NAMALWA (cell line): ENCODE measurements around the gene ZNF12.
"Not testable (repeated sequence)": the region's sequence is repeated elsewhere in the genome, so short reads cannot be mapped to it uniquely, and the experiment has no call there.

ENCODE experiments used
- DNase-seq: peaks from one replicate; pipeline ENCODE4 v3.0.0-alpha.2; 2015; ENCODE audit warnings: low spot score

ZNF12 gene

DNA sequence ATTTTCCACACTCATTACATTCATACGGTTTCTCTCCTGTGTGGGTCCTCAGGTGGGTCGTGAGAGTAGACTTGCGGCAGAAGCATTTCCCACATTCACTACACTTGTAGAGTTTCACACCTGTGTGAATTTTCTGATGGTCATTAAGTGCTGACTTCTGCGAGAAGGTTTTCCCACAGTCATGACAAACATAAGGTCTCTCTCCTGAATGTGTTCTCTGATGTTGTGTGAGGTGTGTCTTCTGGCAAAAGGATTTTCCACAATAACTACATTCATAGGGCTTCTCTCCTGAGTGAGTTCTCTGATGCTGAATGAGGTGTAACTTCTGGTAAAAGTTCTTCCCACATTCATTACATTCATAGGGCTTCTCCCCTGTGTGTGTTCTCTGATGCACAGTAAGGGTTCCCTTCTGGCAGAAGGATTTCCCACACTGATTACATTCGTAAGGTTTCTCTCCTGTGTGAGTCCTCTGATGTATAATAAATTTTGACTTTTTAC, 15.1 kb downstream of the ZNF12 start:
- peak; percentile 43 for DNase-seq

GRCh38 chr7:6691103-6691502, 15.6 kb downstream of the ZNF12 start:
- peak; percentile 28 for DNase-seq

GRCh38 chr7:6680146-6680545, 26.6 kb downstream of the ZNF12 start:
- DNase-seq = no peak

- peak; percentile 33 for DNase-seq
Measured at GRCh38 chr7:6675807-6676405, 30.8 kb downstream of the ZNF12 start.

DNA sequence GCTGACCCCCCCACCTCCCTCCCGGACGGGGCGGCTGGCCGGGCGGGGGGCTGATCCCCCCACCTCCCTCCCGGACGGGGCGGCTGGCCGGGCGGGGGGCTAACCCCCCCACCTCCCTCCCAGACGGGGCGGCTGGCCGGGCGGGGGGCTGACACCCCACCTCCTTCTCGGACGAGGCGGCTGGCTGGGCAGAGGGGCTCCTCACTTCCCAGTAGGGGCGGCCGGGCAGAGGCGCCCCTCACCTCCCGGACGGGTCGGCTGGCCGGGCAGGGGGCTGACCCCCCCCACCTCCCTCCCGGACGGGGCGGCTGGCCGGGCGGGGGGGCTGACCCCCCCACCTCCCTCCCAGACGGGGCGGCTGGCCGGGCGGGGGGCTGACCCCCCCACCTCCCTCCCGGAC, 35.9 kb downstream of the ZNF12 start:
- not testable (repeated sequence) for DNase-seq

- no peak for DNase-seq
Measured at GRCh38 chr7:6658618-6659345, 48.0 kb downstream of the ZNF12 start.

GRCh38 chr7:6656413-6656812, 50.3 kb downstream of the ZNF12 start:
- DNase-seq = no peak

DNA sequence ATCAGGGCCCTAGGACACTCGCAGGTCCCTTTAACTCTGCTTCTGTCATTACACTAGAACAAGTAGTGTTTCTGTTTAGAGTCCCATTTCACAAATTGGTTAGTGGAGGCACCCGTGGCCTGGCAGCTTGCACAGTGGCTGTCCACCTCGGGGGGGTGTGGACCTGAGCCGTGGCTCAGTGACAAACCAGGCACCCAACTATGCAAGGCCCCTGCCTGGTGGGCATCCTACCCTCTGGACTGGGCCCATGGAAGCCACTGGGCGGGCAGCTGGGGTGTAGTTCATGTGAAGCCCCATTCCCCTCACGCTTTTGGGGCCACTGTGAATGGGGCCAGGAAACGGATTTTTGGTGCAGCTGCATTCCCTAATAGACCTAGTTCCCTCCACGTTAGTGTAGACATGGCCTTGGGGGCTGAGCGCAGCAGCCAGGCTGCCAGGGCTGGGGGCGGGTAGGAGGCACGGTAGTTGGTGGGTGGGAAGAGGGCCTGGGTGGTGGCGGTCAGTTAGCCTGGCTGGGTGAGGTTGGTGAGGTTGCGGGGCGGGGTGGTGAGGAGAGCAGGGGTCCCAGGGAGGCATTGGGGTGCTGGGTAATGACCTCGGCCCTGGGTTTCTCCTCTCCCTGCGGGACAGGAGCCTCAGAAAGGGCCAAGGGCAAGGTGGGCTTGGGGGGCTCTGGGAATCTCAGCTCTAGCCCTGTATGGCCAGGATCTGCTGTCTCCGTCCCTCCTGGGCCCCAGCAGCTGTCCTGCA, 50.9 kb downstream of the ZNF12 start:
- DNase-seq = no peak

DNA sequence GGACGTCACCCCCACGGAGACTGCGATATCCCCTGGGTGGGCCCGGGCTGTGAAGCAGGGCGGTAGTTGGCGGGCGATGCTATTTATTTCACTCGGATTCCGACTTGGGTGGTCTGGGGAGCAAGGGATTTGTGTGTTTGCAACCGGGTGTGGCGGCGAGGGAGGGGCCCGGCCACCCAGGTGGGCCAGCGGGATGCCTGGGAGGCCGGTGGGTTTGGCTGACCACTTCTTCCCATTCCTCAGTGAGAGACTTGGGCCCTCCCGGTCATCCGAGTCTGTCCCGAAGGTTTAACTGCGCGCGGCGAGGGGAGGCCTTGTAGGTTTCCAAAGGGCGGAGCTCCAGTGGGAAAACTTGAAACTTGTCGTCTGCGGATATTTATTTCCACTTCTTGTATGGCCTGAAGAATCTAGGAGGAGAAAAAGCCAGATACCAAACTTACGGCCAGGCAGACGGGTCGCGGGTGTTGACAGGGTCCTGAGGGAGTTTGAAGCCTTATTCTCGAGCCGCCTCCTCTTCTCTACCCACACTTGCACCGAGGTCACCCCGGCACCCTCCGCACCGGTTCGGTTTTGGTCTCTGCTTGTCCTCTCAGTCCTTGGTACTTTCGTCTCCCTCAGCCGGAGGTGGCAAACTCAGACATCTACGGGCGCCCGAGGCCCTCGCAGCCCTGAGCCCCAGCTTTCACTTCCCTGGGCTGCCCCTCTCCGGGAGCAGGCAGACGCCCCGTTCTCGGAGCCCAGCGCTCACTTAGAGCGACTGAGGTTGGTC, 51.7 kb downstream of the ZNF12 start:
- DNase-seq = no peak

DNA sequence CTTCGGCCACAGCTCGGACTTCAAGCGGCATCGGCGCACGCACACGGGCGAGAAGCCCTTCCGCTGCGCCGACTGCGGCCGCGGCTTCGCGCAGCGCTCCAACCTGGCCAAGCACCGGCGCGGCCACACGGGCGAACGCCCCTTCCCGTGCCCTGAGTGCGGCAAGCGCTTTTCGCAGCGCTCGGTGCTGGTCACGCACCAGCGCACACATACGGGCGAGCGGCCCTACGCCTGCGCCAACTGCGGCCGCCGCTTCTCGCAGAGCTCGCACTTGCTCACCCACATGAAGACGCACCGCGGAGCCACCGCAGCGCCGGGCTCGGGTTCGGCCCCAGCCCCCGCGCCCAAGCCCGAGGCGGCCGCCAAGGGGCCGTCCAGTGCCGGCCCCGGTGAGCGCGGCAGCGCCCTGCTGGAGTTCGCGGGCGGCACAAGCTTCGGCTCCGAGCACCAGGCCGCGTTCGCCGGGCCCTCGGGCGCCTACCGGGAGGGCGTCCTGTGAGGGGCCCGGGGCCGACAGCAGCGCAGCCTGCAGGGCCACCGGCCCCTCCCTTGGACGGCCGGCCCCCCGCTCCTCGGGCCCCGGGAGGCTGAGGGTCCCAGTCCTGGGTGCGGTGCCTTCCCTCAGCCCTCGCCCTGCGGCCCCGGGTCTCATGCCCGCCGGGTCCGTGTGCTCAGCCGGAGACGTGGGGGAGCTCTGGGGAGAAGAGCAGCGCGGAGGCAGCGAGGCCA, 52.5 kb downstream of the ZNF12 start:
- no peak for DNase-seq

DNA sequence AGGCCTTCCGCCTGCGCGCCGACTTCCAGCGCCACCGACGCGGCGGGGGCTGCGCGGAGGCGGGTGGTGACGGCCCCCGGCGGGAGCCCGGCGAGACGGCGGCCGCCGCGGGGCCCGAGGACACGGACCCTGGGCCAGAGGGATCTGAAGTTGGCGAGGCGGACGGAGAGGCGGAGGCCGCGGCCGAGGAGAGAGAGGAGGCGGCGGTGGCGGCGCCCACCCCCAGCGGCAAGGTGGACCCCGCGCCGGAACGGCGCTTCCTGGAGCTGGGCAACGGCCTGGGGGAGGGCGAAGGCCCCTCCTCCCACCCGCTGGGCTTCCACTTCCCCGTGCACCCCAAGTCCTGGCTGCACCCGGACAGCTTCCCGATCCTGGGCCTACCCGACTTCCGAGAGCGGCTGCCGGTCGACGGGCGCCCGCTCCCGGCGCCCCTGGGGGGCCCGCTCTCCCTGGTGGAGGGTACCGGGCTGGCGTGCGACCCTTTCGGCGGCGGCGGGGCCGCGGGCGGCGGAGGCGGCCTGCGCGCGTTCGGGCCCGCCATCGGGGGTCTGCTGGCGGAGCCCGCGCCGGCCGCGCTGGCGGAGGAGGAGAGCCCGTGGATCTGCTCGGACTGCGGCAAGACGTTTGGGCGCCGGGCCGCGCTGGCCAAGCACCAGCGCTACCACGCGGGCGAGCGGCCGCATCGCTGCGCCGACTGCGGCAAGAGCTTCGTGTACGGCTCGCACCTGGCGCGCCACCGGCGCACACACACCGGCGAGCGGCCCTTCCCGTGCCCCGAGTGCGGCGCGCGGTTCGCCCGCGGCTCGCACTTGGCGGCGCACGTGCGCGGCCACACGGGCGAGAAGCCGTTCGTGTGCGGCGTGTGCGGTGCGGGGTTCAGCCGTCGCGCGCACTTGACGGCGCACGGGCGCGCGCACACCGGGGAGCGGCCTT, 53.4 kb downstream of the ZNF12 start:
- DNase-seq = no peak

- DNase-seq = no peak
Measured at GRCh38 chr7:6652446-6653011, 54.2 kb downstream of the ZNF12 start.

GRCh38 chr7:6651851-6652445, 54.8 kb downstream of the ZNF12 start:
- no peak for DNase-seq

DNA sequence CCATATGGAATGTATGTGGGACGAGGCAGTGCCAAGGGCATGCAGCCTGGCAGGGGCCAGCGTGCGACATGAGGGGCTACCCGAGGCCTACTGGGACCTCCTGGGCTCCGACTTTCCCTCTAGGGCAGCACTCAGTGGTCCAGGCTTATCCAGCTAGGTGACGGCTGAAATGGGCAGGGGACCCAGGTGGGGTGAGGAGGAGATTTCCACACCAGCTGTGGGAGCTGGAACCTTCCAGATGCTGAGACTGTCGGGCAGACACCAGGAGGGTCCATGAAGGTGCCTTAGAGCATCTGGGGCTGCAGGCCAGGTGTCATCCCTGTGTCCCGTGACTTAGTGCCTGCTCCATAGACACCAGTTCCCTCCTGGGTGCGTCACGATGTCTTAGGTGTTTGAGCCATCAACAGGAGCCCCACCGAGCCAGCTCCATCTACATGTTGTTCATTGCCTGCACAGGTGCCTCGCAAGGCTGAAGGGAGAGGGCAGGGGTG, 56.2 kb downstream of the ZNF12 start:
- no peak for DNase-seq

DNA sequence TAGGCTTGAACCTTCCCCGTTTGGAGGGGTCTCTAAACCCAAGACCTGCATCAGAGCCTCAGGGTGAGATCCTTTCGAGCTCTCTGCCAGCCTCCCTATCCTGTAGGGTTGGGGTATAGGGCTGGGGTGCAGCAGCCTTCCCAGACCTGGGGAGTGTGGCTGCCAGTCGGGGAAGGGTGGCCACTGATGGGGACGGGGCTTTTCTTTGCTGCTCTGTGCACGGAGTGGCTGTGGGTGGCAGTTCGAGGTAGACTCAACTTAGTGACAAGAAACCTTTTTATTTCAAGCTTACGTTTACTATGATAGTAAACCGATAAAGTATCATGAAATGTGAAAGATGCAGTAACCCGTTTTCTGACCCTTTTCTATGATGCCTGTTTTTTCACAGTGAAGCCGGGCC, 56.7 kb downstream of the ZNF12 start:
- no peak for DNase-seq

GRCh38 chr7:6649241-6649961, 57.3 kb downstream of the ZNF12 start:
- DNase-seq = no peak

DNA sequence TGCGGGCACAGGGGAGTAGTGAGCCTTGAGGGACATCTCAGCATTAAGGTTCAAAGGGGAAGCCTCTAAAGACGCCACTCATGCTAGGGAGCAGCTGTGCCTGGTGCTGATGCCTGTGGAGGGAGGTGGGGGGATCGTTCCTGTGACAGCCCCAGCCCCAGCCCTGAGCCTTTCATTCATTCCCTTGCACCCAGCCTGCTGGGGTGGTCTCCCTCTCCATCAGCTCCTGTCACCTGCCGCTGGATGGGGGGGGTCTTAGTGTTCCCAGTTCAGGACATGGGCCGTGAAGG, 58.0 kb downstream of the ZNF12 start:
- DNase-seq = no peak

DNA sequence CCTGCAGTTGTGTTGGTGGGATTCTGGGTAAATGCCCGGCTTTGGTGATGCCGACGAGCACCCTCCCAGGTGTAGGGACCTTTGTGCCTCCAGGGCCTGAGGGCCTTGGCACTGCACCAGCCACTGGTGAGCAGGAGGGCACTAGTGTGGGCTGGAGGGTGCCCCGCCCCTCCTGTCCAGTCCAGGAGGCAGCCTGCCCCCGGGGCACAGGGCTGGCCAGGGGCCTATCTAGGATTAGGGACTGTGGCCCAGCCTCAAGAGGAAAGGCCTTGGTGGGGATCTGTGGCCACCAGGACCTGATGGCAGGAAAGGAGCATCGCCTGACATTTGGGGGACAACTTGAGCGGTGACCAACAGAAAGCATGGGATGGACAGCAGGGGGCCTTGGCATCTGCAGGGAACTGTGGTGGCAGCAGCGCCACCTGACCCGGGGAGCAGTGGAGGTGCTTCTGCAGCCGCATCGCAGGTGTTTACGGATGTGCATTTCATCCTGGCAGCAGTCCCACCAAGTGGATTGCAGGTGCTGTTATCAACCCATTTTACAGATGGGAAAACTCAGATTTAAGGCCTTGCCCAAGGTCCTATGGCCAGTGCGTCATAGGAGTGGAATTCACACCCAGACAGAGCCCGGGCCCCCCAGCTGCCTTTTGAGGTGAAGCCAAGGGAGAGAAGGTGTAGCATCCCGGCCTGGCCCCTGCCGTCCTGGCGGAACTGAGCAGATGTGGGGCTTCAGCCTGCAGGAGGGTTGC, 58.5 kb downstream of the ZNF12 start:
- DNase-seq = no peak
